ENCODE data around the gene ICA1.

DNA sequence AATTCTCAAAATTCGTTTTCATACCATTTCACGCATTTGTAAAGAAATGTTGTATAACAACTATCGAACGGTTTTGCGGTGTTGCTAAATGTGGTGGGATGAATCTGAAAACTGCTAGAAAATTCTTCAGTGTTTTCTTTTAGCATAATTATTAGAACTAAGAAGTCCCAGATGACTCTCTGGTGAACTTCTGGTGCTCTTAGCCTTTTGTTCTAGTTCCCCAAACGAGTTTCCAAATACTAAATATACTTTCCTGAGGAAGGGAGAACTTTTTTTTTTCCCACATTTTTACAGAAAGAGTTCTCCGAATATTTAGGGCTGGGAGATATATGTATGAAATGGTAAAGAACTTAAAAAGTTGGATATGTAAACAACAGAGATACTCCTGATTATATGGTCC is 82.5 kb downstream of the ICA1 start:
- TF ChIP-seq POLR2A (IDR thresholded peaks at IDR 0.05; ENCODE audit: low read depth, low read length) (no peak), POLR2AphosphoS5 (IDR thresholded peaks at IDR 0.05; ENCODE audit: low read depth, low read length) (no peak)

Measured in GM12892 (cell line).